ENCODE data around the gene GARNL3.

GRCh38 chr9:127341152-127341551, 76.6 kb downstream of the GARNL3 start:
- TF ChIP-seq CTCF (conservative IDR thresholded peaks at IDR 0.05; ENCODE audit: low read length) = no peak
- TF ChIP-seq EZH2phosphoT487 (IDR thresholded peaks at IDR 0.05; ENCODE audit: borderline replicate concordance) = no peak

Data from Loucy (cell line).